Fibroblast of mammary gland (primary cell): ENCODE results near the gene TSC1.

Experiments used
- DNase-seq: peaks from one replicate; pipeline ENCODE4 v3.0.0-alpha.2; 2010; ENCODE audit warnings: low read depth
- H3K4me3 ChIP-seq: 2 replicates; pipeline ENCODE4 v1.5.1; 2011; ENCODE audit warnings: low read depth, mild to moderate bottlenecking, low read length, moderate library complexity; ENCODE audit not compliant: control insufficient read depth
- TF ChIP-seq, protein P1 (sequence below): conservative IDR thresholded peaks from 2 replicates; pipeline ENCODE4 v1.5.1; 2011; ENCODE audit warnings: low read depth, low read length, inconsistent platforms; ENCODE audit not compliant: control insufficient read depth, insufficient read depth

The TSC1 gene

GRCh38 chr9:132983491-132984201 lies 39.2 kb upstream of the TSC1 start:
- TF ChIP-seq, protein P1, sequence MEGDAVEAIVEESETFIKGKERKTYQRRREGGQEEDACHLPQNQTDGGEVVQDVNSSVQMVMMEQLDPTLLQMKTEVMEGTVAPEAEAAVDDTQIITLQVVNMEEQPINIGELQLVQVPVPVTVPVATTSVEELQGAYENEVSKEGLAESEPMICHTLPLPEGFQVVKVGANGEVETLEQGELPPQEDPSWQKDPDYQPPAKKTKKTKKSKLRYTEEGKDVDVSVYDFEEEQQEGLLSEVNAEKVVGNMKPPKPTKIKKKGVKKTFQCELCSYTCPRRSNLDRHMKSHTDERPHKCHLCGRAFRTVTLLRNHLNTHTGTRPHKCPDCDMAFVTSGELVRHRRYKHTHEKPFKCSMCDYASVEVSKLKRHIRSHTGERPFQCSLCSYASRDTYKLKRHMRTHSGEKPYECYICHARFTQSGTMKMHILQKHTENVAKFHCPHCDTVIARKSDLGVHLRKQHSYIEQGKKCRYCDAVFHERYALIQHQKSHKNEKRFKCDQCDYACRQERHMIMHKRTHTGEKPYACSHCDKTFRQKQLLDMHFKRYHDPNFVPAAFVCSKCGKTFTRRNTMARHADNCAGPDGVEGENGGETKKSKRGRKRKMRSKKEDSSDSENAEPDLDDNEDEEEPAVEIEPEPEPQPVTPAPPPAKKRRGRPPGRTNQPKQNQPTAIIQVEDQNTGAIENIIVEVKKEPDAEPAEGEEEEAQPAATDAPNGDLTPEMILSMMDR, result no peak
- no peak overlapping the region for H3K4me3 ChIP-seq
- no peak for DNase-seq

GRCh38 chr9:132982458-132982857 lies 38.0 kb upstream of the TSC1 start:
- H3K4me3 ChIP-seq, result no peak overlapping the region
- TF ChIP-seq, protein P1, result no peak

GRCh38 chr9:132980157-132980556 lies 35.7 kb upstream of the TSC1 start:
- no peak for DNase-seq
- TF ChIP-seq, protein P1, result no peak
- H3K4me3 ChIP-seq, result no peak overlapping the region

More at GRCh38 chr9:132982458-132982857, 38.0 kb upstream of the TSC1 start:
- DNase-seq, result no peak

DNA sequence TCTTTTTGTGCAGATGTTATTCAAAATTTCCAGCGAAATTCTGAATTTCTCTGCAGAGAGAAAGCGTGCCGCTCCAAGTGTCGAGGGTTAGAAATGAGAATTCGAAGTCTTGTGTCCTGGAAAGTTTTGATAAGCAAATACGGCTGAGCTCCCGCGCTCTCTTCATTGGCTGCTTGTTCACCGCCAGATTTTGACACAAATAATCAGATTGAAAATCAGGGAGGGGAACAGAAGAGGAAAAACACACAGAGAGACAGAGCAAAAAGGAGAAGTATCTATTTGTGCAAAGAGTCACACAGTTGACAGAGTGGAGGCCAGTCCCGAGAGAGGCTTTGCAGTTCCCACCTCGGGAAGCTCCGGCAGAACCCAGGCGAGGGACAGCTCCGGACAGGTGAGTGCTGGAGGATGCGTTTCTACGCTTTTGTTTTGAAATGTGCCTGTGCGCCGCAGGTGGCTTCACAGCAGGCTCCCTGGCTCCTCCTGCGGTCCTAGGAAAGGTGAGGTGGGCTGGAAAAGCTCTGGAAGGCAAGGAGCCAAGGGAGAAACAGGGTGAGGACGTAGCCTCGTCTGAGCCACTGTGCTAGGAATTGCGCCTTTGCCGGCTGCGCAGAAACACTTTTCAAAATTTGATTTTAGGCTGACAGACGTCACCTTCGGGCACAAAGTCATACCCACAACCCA lies 34.2 kb upstream of the TSC1 start, which contains the start of gene GFI1B:
TSS of gene GFI1B (plus strand) at position 244 of the 681 bp plus-strand sequence. CDS start 7,985 bp downstream, outside the sequence.
- no peak for DNase-seq
- no peak within 1 kb of the TSS for H3K4me3 ChIP-seq
- TF ChIP-seq, protein P1, result no peak

GRCh38 chr9:132978112-132978450 lies 33.7 kb upstream of the TSC1 start:
- no peak for DNase-seq
- no peak overlapping the region for H3K4me3 ChIP-seq
- TF ChIP-seq, protein P1, result no peak

DNA sequence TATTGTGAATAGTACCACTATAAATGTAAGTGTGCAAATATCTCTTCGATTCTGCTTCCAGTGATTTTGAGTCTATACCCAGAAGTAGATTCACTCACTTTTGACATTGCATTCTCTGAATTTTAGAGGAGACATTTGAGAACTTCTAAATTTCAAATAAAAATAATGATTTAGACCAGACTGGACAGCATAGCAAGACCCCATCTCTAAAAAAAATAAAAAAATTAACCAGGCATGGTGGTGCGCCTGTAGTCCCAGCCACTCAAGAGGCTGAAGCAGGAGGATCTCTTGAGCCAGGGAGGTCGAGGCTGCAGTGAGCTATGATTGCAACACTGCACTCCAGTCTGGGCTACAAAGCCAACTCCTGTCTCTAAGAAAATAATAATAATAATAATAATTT lies 32.2 kb upstream of the TSC1 start:
- no peak overlapping the region for H3K4me3 ChIP-seq
- DNase-seq, result no peak
- TF ChIP-seq, protein P1, result no peak

GRCh38 chr9:132975961-132976360 lies 31.5 kb upstream of the TSC1 start:
- no peak overlapping the region for H3K4me3 ChIP-seq
- DNase-seq, result no peak
- TF ChIP-seq, protein P1, result no peak
